IMR-90 (cell line): ENCODE data around the gene MED17.

Experiments used
- BHLHE40 ChIP-seq: fragments of 150-350 bp; IDR thresholded peaks from 2 replicates; pipeline ENCODE4 v1.6.1; 2016; ENCODE audit warnings: mild to moderate bottlenecking, low read depth, low read length
- CHD1 ChIP-seq: IDR thresholded peaks from 2 replicates; pipeline ENCODE4 v1.6.1; 2012; ENCODE audit warnings: low read depth, low read length, improper control_type of control experiment
- FOS ChIP-seq: fragments of 150-350 bp; IDR thresholded peaks from 2 replicates; pipeline ENCODE4 v1.6.1; 2016; ENCODE audit warnings: low read depth, low read length
- MAFK ChIP-seq: IDR thresholded peaks from 2 replicates; pipeline ENCODE4 v1.6.1; 2012; ENCODE audit warnings: low read depth, low read length, improper control_type of control experiment
- MAZ ChIP-seq: IDR thresholded peaks from 2 replicates; pipeline ENCODE4 v1.6.1; 2012; ENCODE audit warnings: low read depth, mild to moderate bottlenecking, low read length, improper control_type of control experiment, moderate library complexity, borderline replicate concordance
- MXI1 ChIP-seq: IDR thresholded peaks from 2 replicates; pipeline ENCODE4 v1.6.1; 2012; ENCODE audit warnings: low read depth, mild to moderate bottlenecking, low read length, moderate library complexity, borderline replicate concordance
- NFE2L2 ChIP-seq: fragments of 150-350 bp; IDR thresholded peaks from 2 replicates; pipeline ENCODE4 v1.6.1; 2016; ENCODE audit warnings: low read depth, mild to moderate bottlenecking, low read length
- POLR2A ChIP-seq: IDR thresholded peaks from 2 replicates; pipeline ENCODE4 v1.6.1; 2012; ENCODE audit warnings: mild to moderate bottlenecking, low read depth, low read length
- RAD21 ChIP-seq: IDR thresholded peaks from 2 replicates; pipeline ENCODE4 v1.6.1; 2012; ENCODE audit warnings: low read length, improper control_type of control experiment
- RCOR1 ChIP-seq: IDR thresholded peaks from 2 replicates; pipeline ENCODE4 v1.6.1; 2012; ENCODE audit warnings: mild to moderate bottlenecking, low read length, improper control_type of control experiment; ENCODE audit not compliant: insufficient replicate concordance
- RFX5 ChIP-seq: IDR thresholded peaks from 2 replicates; pipeline ENCODE4 v1.8.0; 2012; ENCODE audit warnings: low read depth, mild to moderate bottlenecking, low read length, moderate library complexity
- SMC3 ChIP-seq: fragments of 150-350 bp; IDR thresholded peaks from 2 replicates; pipeline ENCODE4 v1.6.1; 2016; ENCODE audit warnings: low read depth, mild to moderate bottlenecking, antibody characterized with exemption, low read length, moderate library complexity
- TF ChIP-seq, protein P1 (sequence below): conservative IDR thresholded peaks from 2 replicates; pipeline ENCODE4 v1.5.1; 2012; ENCODE audit warnings: mild to moderate bottlenecking, low read depth, low read length, improper control_type of control experiment
- TF ChIP-seq, protein P2 (sequence below): fragments of 150-350 bp; IDR thresholded peaks from 2 replicates; pipeline ENCODE4 v1.6.1; 2016; ENCODE audit warnings: low read depth, mild to moderate bottlenecking, low read length, moderate library complexity, borderline replicate concordance

DNA sequence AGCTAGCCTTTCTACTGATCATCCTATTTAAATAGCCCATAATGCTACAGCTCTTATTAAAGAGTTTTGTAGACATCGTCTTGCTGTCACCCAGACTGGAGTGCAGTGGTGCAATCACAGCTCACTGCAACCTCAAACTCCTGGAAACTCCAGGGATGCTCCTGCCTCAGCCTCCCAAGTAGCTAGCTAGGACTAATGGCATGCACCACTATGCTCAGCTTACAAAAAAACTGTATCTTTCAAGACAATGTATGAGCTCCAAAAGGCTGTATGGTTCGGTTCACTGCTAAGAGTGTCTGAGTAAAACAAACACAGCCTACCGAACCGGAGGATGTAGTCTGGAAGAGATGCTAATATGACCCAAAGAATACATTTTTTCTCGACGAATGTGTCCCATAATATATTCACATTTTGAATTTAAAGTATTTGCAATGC is 45.4 kb upstream of the MED17 start:
- TF ChIP-seq, protein P1, sequence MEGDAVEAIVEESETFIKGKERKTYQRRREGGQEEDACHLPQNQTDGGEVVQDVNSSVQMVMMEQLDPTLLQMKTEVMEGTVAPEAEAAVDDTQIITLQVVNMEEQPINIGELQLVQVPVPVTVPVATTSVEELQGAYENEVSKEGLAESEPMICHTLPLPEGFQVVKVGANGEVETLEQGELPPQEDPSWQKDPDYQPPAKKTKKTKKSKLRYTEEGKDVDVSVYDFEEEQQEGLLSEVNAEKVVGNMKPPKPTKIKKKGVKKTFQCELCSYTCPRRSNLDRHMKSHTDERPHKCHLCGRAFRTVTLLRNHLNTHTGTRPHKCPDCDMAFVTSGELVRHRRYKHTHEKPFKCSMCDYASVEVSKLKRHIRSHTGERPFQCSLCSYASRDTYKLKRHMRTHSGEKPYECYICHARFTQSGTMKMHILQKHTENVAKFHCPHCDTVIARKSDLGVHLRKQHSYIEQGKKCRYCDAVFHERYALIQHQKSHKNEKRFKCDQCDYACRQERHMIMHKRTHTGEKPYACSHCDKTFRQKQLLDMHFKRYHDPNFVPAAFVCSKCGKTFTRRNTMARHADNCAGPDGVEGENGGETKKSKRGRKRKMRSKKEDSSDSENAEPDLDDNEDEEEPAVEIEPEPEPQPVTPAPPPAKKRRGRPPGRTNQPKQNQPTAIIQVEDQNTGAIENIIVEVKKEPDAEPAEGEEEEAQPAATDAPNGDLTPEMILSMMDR: no peak
- TF ChIP-seq POLR2A (no peak), RAD21 (no peak), MAFK (no peak), NFE2L2 (no peak), SMC3 (no peak), BHLHE40 (no peak), FOS (no peak), CHD1 (no peak), MXI1 (no peak), RCOR1 (no peak), RFX5 (no peak), MAZ (no peak)
- TF ChIP-seq, protein P2, sequence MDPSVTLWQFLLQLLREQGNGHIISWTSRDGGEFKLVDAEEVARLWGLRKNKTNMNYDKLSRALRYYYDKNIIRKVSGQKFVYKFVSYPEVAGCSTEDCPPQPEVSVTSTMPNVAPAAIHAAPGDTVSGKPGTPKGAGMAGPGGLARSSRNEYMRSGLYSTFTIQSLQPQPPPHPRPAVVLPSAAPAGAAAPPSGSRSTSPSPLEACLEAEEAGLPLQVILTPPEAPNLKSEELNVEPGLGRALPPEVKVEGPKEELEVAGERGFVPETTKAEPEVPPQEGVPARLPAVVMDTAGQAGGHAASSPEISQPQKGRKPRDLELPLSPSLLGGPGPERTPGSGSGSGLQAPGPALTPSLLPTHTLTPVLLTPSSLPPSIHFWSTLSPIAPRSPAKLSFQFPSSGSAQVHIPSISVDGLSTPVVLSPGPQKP: no peak
